Activated CD8-positive, alpha-beta T cell treated with anti-CD3 and anti-CD28 coated beads for 36 hours (primary cell): ENCODE data around the gene BBS4. TPM values are rescaled to one million over a fixed set of nuclear protein-coding genes. Genes with fewer than 3 reads are reported as not detected.
A peak's percentile ranks its signal among the peaks of the same experiment; 100 is the strongest.

ENCODE experiments used
- ATAC-seq: fragments of 200-7000 bp; cut with Tn5 transposase; one replicate; pipeline ENCODE4 v1.10.0; 2021; ENCODE audit warnings: mild to moderate bottlenecking, moderate library complexity
- CTCF ChIA-PET: fragments of 350-600 bp; sonication (Branson Sonifier 250); formaldehyde crosslinking; loops from one replicate; lab custom pipeline; 2021; ENCODE audit warnings: antibody characterized with exemption; lab: Charles Lee
- POLR2A ChIA-PET: fragments of 350-600 bp; sonication (Branson Sonifier 250); formaldehyde crosslinking; loops from one replicate; lab custom pipeline; 2021; ENCODE audit warnings: antibody characterized with exemption; lab: Charles Lee
- DNase-seq: peaks from one replicate; pipeline ENCODE4 v3.0.0-alpha.2; 2020
- H3K27ac Mint-ChIP-seq: one replicate; pipeline ENCODE4 v1.8.0; 2021; ENCODE audit warnings: mild to moderate bottlenecking, mixed read lengths
- H3K27me3 Mint-ChIP-seq: one replicate; pipeline ENCODE4 v1.8.0; 2021; ENCODE audit warnings: mixed read lengths
- H3K36me3 Mint-ChIP-seq: one replicate; pipeline ENCODE4 v1.8.0; 2021; ENCODE audit warnings: low read depth, mixed read lengths
- H3K4me1 Mint-ChIP-seq: one replicate; pipeline ENCODE4 v1.8.0; 2021; ENCODE audit warnings: low read depth, mixed read lengths
- H3K4me3 Mint-ChIP-seq: one replicate; pipeline ENCODE4 v1.8.0; 2021; ENCODE audit warnings: mild to moderate bottlenecking, moderate library complexity, mixed read lengths
- H3K9me3 Mint-ChIP-seq: one replicate; pipeline ENCODE4 v1.8.0; 2021; ENCODE audit warnings: mixed read lengths
- CTCF ChIP-seq: fragments of 200-600 bp; IDR thresholded peaks from one replicate; pipeline ENCODE4 v1.8.0; 2022; ENCODE audit warnings: antibody characterized with exemption, mild to moderate bottlenecking
- intact Hi-C: fragments of 100-400 bp; cut with micrococcal nuclease; formaldehyde crosslinking; loops from one replicate; pipeline ENCODE4 v1.10.0; 2022
- total RNA-seq, 2 experiments: library from RNA; stranded (reverse); gene quantifications; one replicate each; pipeline ENCODE4 v1.2.3, GENCODE V29; 2021

The BBS4 gene
- total RNA-seq, 2 experiments from 2014 or later, result 10.8 to 11.4 TPM

- Mint-ChIP-seq H3K4me3 (no peak overlapping the region), H3K27ac (no peak overlapping the region), H3K4me1 (peaks cover 14% of the 10 kb centered on the region), H3K9me3 (no peaks in the 10 kb centered on the region), H3K27me3 (peaks cover 7% of the 10 kb centered on the region), H3K36me3 (no peaks in the 10 kb centered on the region)
- ChIA-PET POLR2A (no interaction called here), CTCF (no interaction called here)
- DNase-seq, result no peak
- intact Hi-C loops, result no loop called here
- no peak for TF ChIP-seq CTCF
- ATAC-seq, result no peak
Observed at GRCh38 chr15:72682772-72683171, 3.2 kb upstream of the BBS4 start.

- POLR2A ChIA-PET, result interaction anchor here (1.0 to 2.1 kb wide), 4 partner anchors 12 to 98 kb away, joined by 3 to 5 read pairs (median 3); partner anchors contain the start of gene ADPGK
- DNase-seq, result peak; percentile 3
Observed at GRCh38 chr15:72685301-72685924, 594 bp upstream of the BBS4 start.

GRCh38 chr15:72688697-72689096 lies 2.7 kb downstream of the BBS4 start:
- Mint-ChIP-seq H3K4me3 (no peak overlapping the region), H3K27ac (no peak overlapping the region), H3K27me3 (no peaks in the 10 kb centered on the region), H3K36me3 (peaks cover 2% of the 10 kb centered on the region), H3K4me1 (peaks cover 11% of the 10 kb centered on the region), H3K9me3 (no peaks in the 10 kb centered on the region)
- no peak for TF ChIP-seq CTCF
- intact Hi-C loops, result no loop called here
- ATAC-seq, result no peak
- ChIA-PET POLR2A (no interaction called here), CTCF (interaction anchor here (1.4 kb wide), 1 partner anchor 89 kb away, joined by 4 read pairs; no protein-coding TSS in a partner anchor)
- DNase-seq, result no peak

More at GRCh38 chr15:72685301-72685924, 594 bp upstream of the BBS4 start:
- Mint-ChIP-seq H3K36me3 (no peaks in the 10 kb centered on the region), H3K4me1 (peaks cover 14% of the 10 kb centered on the region), H3K27ac (peak overlapping the region; percentile 91), H3K27me3 (no peaks in the 10 kb centered on the region), H3K9me3 (no peaks in the 10 kb centered on the region), H3K4me3 (peak overlapping the region; percentile 95)
- TF ChIP-seq CTCF, result no peak
- CTCF ChIA-PET, result interaction anchor here (0.7 to 2.0 kb wide), 6 partner anchors 13 to 202 kb away, joined by 3 to 11 read pairs (median 4); no protein-coding TSS in a partner anchor
- intact Hi-C loops, result no loop called here
- ATAC-seq, result no peak

GRCh38 chr15:72690938-72691337 lies 4.9 kb downstream of the BBS4 start:
- intact Hi-C loops, result no loop called here
- Mint-ChIP-seq H3K4me1 (peaks cover 15% of the 10 kb centered on the region), H3K27me3 (no peaks in the 10 kb centered on the region), H3K36me3 (peaks cover 2% of the 10 kb centered on the region), H3K4me3 (no peak overlapping the region), H3K9me3 (no peaks in the 10 kb centered on the region), H3K27ac (no peak overlapping the region)
- ATAC-seq (no peak), DNase-seq (no peak)
- ChIA-PET POLR2A (no interaction called here), CTCF (interaction anchor here (0.8 to 1.0 kb wide), 2 partner anchors 20 to 91 kb away, joined by 3 read pairs; no protein-coding TSS in a partner anchor)
- TF ChIP-seq CTCF, result no peak

- Mint-ChIP-seq H3K27me3 (no peaks in the 10 kb centered on the region), H3K27ac (no peak overlapping the region), H3K36me3 (peaks cover 2% of the 10 kb centered on the region), H3K9me3 (no peaks in the 10 kb centered on the region), H3K4me1 (peaks cover 14% of the 10 kb centered on the region), H3K4me3 (no peak overlapping the region)
- intact Hi-C loops, result no loop called here
- ATAC-seq (no peak), DNase-seq (no peak)
- TF ChIP-seq CTCF, result no peak
- CTCF ChIA-PET, result interaction anchor here (0.9 to 2.1 kb wide), 2 partner anchors 13 to 23 kb away, joined by 3 to 5 read pairs; partner anchors contain the start of genes BBS4 and HIGD2B
- POLR2A ChIA-PET, result interaction anchor here (0.7 kb wide), 1 partner anchor 379 kb away, joined by 5 read pairs; no protein-coding TSS in a partner anchor
Observed at GRCh38 chr15:72698938-72699337, 12.9 kb downstream of the BBS4 start.
